Measurements from ENCODE around the gene MYLIP. TPM values are rescaled to one million over a fixed set of nuclear protein-coding genes. Genes with fewer than 3 reads are reported as not detected.

MYLIP gene
- polyA plus RNA-seq, 3 donors, result 19.9 to 84.0 (median 28.0) TPM

GRCh38 chr6:16168858-16169257 lies 40.0 kb downstream of the MYLIP start:
- Histone ChIP-seq H2AFZ (ENCODE audit: insufficient read depth, low read depth, low read length, poor library complexity, severe bottlenecking) (no peak overlapping the region), H3K4me3 (replicated peaks in 1 of 3; ENCODE audit: low read depth in 2 of 3, low read length in 3 of 3) (no peak overlapping the region), H4K20me1 (ENCODE audit: insufficient read depth, low read length) (no peaks in the 10 kb centered on the region), H3K27me3 (ENCODE audit: control insufficient read depth in 2 of 2, insufficient read depth in 2 of 2, low read length in 2 of 2) (no peaks in the 10 kb centered on the region), H3K9me3 (replicated peaks in 1 of 2; ENCODE audit: control insufficient read depth in 1 of 2, insufficient read depth in 1 of 2, low read length in 2 of 2) (no peaks in the 10 kb centered on the region), H3K27ac (ENCODE audit: low read depth in 1 of 2, low read length in 2 of 2) (no peak overlapping the region), H3K4me1 (ENCODE audit: control insufficient read depth in 1 of 2, insufficient read depth in 2 of 2, low read length in 2 of 2) (no peaks in the 10 kb centered on the region), H3K36me3 (replicated peaks in 1 of 2; ENCODE audit: control insufficient read depth in 1 of 2, insufficient read depth in 2 of 2, low read length in 2 of 2) (no peaks in the 10 kb centered on the region), H3K4me2 (replicated peaks; ENCODE audit: extremely low read depth, low read length, poor library complexity, severe bottlenecking) (no peak overlapping the region), H3K9ac (ENCODE audit: insufficient read depth, low read length, poor library complexity, severe bottlenecking) (no peak overlapping the region), H3K79me2 (ENCODE audit: insufficient read depth, low read length) (no peaks in the 10 kb centered on the region)
- Mint-ChIP-seq H3K36me3 (no peaks in the 10 kb centered on the region), H3K27me3 (ENCODE audit: low read depth in 3 of 3) (peaks cover 1 to 7% (median 1%) of the 10 kb centered on the region in 3 donors), H3K4me3 (no peak overlapping the region), H3K4me1 (peaks cover 8% of the 10 kb centered on the region), H3K9me3 (no peaks in the 10 kb centered on the region), H3K27ac (peak overlapping the region in 1 of 7 donors; percentile 3)
- DNase-seq, result no peak
- WGBS (ENCODE audit: insufficient coverage), result no CpG with 5 or more reads among the region's 3 CpGs
- TF ChIP-seq CTCF (IDR thresholded peaks at IDR 0.05), result peak; percentile 17
- intact Hi-C loops (cut with micrococcal nuclease), result no loop called here

- H3K4me2 ChIP-seq (replicated peaks; ENCODE audit: extremely low read depth, low read length, poor library complexity, severe bottlenecking), result no peak overlapping the region
- H3K36me3 Mint-ChIP-seq, result no peaks in the 10 kb centered on the region
- no peaks in the 10 kb centered on the region for H3K36me3 ChIP-seq (replicated peaks in 1 of 2; ENCODE audit: control insufficient read depth in 1 of 2, insufficient read depth in 2 of 2, low read length in 2 of 2)
- H3K27me3 Mint-ChIP-seq (ENCODE audit: low read depth in 3 of 3), result peaks cover 1 to 4% (median 1%) of the 10 kb centered on the region in 3 donors
- no peaks in the 10 kb centered on the region for H3K9me3 Mint-ChIP-seq
- WGBS (ENCODE audit: insufficient coverage), result 100% methylated on average over 1 of the region's 2 CpGs
- no peak overlapping the region for H3K27ac Mint-ChIP-seq
- H4K20me1 ChIP-seq (ENCODE audit: insufficient read depth, low read length), result no peaks in the 10 kb centered on the region
- H3K9me3 ChIP-seq (replicated peaks in 1 of 2; ENCODE audit: control insufficient read depth in 1 of 2, insufficient read depth in 1 of 2, low read length in 2 of 2), result no peaks in the 10 kb centered on the region
- H3K4me3 Mint-ChIP-seq, result no peak overlapping the region
- no peak for DNase-seq
- H3K4me1 Mint-ChIP-seq, result peaks cover 8% of the 10 kb centered on the region
- no peaks in the 10 kb centered on the region for H3K4me1 ChIP-seq (ENCODE audit: control insufficient read depth in 1 of 2, insufficient read depth in 2 of 2, low read length in 2 of 2)
- no peak overlapping the region for H3K27ac ChIP-seq (ENCODE audit: low read depth in 1 of 2, low read length in 2 of 2)
- H3K27me3 ChIP-seq (ENCODE audit: control insufficient read depth in 2 of 2, insufficient read depth in 2 of 2, low read length in 2 of 2), result no peaks in the 10 kb centered on the region
- no peak overlapping the region for H3K9ac ChIP-seq (ENCODE audit: insufficient read depth, low read length, poor library complexity, severe bottlenecking)
- H3K4me3 ChIP-seq (replicated peaks in 1 of 3; ENCODE audit: low read depth in 2 of 3, low read length in 3 of 3), result no peak overlapping the region
- no peak overlapping the region for H2AFZ ChIP-seq (ENCODE audit: insufficient read depth, low read depth, low read length, poor library complexity, severe bottlenecking)
- no peak for TF ChIP-seq CTCF (IDR thresholded peaks at IDR 0.05)
- intact Hi-C loops (cut with micrococcal nuclease), result no loop called here
- no peaks in the 10 kb centered on the region for H3K79me2 ChIP-seq (ENCODE audit: insufficient read depth, low read length)
Observed at GRCh38 chr6:16171400-16171799, 42.5 kb downstream of the MYLIP start.
